AG09319 (cell line): ENCODE results near the gene ZBTB48.
"Not testable (repeated sequence)": the region's sequence is repeated elsewhere in the genome, so short reads cannot be mapped to it uniquely, and the experiment has no call there.

Source experiments
- DNase-seq: peaks from one replicate; pipeline ENCODE4 v3.0.0-alpha.2; 2010; ENCODE audit warnings: low read depth; ENCODE audit errors: extremely low read depth
- CTCF ChIP-seq: IDR thresholded peaks from 2 replicates; pipeline ENCODE4 v1.5.1; 2011; ENCODE audit warnings: low read depth, mild to moderate bottlenecking, inconsistent platforms, low read length, moderate library complexity

Gene ZBTB48

DNA sequence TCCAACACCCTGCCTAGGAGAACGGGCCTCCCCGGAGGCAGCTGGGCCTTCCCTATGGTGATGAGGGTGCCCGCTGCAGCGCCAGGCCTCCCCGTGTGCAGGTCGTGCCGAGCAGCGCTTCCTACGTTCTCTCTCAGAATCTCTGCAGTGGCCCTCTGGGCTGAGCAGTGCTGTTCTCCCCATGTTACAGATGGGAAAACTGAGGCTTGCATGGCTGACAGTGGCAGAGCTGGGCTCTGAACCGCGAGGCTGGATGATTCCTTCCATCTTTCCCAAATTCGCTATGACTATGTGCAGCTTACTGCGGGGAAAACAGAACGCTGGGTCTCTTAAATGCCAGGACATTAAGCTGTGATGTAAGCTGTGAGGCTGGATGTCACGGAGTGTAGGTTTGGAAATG, 14.0 kb downstream of the ZBTB48 start:
- DNase-seq, result no peak
- no peak for TF ChIP-seq CTCF

- TF ChIP-seq CTCF, result no peak
- DNase-seq, result no peak
Observed at GRCh38 chr1:6594977-6595740, 15.4 kb downstream of the ZBTB48 start.

GRCh38 chr1:6596351-6596750, 16.6 kb downstream of the ZBTB48 start:
- no peak for DNase-seq
- no peak for TF ChIP-seq CTCF

DNA sequence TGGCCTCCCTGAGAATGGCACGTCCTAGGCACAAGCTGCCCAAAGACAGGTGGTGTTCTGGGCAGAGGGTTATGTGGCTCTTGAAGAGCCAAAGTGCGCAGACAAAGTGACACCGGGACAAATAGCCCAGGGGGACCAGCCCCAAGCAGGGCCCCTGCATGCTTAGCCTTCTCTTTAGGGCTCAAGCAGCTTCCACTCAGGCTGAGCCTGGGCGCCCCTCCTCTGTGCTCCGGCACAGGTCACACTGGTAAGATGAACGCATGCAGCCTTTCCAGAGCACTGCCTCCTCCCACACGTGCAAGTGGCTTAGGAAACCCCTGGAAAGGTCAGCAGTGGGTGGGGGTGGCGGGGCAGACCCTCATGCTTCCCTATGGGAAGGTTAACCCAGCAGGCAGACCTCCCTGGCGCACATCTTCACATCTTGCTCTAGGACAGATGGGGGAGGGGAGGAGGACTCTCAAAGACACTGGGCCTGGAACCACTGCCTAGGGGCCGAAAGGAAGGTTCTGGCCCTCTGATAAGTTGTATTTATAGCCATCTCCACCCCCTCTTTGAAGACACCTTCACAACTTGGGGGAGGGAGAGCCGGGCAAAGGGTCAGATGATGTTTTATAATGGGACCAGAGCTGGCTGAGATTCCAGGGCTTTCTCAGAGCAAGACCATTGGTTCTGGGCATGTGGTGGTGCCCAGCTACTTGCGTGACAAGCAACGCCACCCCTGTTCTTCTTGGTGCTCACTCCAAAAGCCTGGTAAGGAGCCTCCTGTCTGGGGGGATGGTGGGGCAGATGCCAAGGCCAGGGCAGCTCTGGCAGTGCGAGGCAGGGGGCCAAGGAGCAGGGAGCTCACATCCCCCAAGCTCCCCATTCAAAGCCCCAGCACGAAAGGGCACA, 17.3 kb downstream of the ZBTB48 start:
- no peak for TF ChIP-seq CTCF
- no peak for DNase-seq

DNA sequence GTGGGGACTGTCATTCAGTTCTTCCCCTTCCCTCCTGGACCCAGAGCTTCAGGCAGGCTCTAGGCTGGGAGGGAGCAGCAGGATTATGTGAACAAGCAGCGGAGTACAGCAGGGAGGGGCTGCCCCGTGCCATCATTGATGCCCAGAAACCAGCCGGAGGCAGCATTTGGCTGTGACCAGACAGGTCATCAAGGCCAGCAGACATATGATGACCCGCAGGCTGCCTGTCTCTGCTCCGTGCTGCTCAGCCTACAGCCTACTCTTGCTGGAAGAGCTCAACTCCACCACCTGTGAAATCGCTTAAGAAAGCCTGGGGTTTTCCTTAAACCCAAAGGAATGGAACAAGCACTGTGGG, 18.0 kb downstream of the ZBTB48 start:
- TF ChIP-seq CTCF, result no peak
- DNase-seq, result no peak

DNA sequence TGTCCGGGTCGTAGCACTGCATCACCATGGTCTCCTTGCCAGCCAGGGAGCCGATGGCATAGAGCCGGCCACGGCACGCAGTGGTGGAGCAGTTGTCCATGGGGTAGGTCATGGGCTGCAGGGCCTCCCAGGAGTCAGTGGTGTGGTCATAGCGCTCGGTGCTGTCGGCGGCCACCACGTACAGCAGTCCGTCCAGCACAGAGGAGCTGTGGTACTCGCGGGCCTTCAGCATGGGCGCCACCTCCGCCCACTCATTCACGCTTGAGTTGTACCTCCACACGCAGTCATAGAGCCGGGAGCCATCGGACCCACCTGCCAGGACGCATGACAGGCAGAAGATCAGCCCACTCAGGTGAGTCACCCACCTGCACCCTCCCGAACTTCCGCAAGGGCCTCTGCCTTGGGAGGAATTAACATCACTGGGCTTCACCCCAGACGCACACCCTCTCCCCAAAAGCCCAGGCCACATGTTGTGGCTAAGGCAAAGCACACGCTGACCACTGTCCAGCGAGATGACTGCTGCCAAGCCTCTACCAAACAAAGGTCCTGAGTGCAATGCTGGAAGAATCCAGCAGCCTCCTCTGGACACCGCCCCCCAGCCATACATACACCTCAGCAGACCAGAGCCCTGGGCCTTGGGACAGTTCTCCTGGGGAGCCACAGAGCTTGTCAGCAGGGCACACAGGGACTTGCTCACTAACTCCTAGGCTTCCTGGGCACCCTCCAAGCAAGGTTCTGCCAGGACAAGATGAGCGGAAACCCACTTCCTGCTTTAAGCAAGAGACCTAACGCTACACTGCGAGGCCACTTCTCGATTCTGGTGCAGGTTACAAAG, 19.6 kb downstream of the ZBTB48 start:
- no peak for DNase-seq
- TF ChIP-seq CTCF, result no peak

GRCh38 chr1:6599991-6600390, 20.2 kb downstream of the ZBTB48 start:
- DNase-seq, result not testable (repeated sequence)
